HEK293T (cell line): Measurements from ENCODE around the gene LIAS.
A peak's percentile ranks its signal among the peaks of the same experiment; 100 is the strongest.
"Not testable (repeated sequence)": the region's sequence is repeated elsewhere in the genome, so short reads cannot be mapped to it uniquely, and the experiment has no call there.

ENCODE experiments used
- CTCF ChIA-PET: fragments of 350-600 bp; formaldehyde crosslinking; extraction: SDS; loops from one replicate; lab custom pipeline; 2021; ENCODE audit warnings: antibody characterized with exemption, inconsistent platforms; lab: Yijun Ruan, JAX
- POLR2A ChIA-PET: fragments of 350-600 bp; formaldehyde crosslinking; extraction: SDS; loops from one replicate; lab custom pipeline; 2020; ENCODE audit warnings: antibody characterized with exemption, inconsistent platforms; lab: Yijun Ruan, JAX
- DNase-seq: peaks from one replicate; pipeline ENCODE4 v3.0.0; 2012; ENCODE audit warnings: mixed read lengths; ENCODE audit errors: extremely low spot score
- ARNT ChIP-seq: fragments of 450-650 bp; IDR thresholded peaks from 2 replicates; pipeline ENCODE4 v1.6.1; 2017; ENCODE audit warnings: mild to moderate bottlenecking
- BHLHE40 ChIP-seq: fragments of 450-650 bp; IDR thresholded peaks from 2 replicates; pipeline ENCODE4 v1.6.1; 2016; ENCODE audit warnings: mild to moderate bottlenecking, moderate library complexity, borderline replicate concordance
- CTBP1 ChIP-seq: fragments of 450-650 bp; IDR thresholded peaks from 2 replicates; pipeline ENCODE4 v1.6.1; 2016; ENCODE audit warnings: borderline replicate concordance
- ELF4 ChIP-seq: fragments of 450-650 bp; IDR thresholded peaks from 2 replicates; pipeline ENCODE4 v1.6.1; 2017; ENCODE audit warnings: antibody characterized with exemption
- FOXA1 ChIP-seq: fragments of 450-650 bp; IDR thresholded peaks from 2 replicates; pipeline ENCODE4 v1.6.1; 2016; ENCODE audit warnings: mild to moderate bottlenecking
- FOXK2 ChIP-seq: fragments of 450-650 bp; IDR thresholded peaks from 2 replicates; pipeline ENCODE4 v1.6.1; 2016; ENCODE audit warnings: mild to moderate bottlenecking
- FOXM1 ChIP-seq: fragments of 450-650 bp; IDR thresholded peaks from 2 replicates; pipeline ENCODE4 v1.6.1; 2017; ENCODE audit warnings: mild to moderate bottlenecking, borderline replicate concordance
- HDGF ChIP-seq: fragments of 450-650 bp; IDR thresholded peaks from 2 replicates; pipeline ENCODE4 v1.6.1; 2017; ENCODE audit warnings: antibody characterized with exemption, borderline replicate concordance
- L3MBTL2 ChIP-seq: fragments of 450-650 bp; conservative IDR thresholded peaks from 2 replicates; pipeline ENCODE4 v1.6.1; 2016; ENCODE audit warnings: mild to moderate bottlenecking
- LEF1 ChIP-seq: fragments of 450-650 bp; IDR thresholded peaks from 2 replicates; pipeline ENCODE4 v1.6.1; 2017; ENCODE audit warnings: mild to moderate bottlenecking, borderline replicate concordance
- NFRKB ChIP-seq: fragments of 450-650 bp; IDR thresholded peaks from 2 replicates; pipeline ENCODE4 v1.6.1; 2016; ENCODE audit warnings: mild to moderate bottlenecking, moderate library complexity
- SP1 ChIP-seq: fragments of 450-650 bp; IDR thresholded peaks from 2 replicates; pipeline ENCODE4 v1.6.1; 2017
- SUZ12 ChIP-seq: fragments of 450-650 bp; IDR thresholded peaks from 2 replicates; pipeline ENCODE4 v1.6.1; 2016; ENCODE audit warnings: mild to moderate bottlenecking
- TARDBP ChIP-seq: fragments of 450-650 bp; IDR thresholded peaks from 2 replicates; pipeline ENCODE4 v1.6.1; 2016
- ZNF384 ChIP-seq: fragments of 450-650 bp; IDR thresholded peaks from 2 replicates; pipeline ENCODE4 v1.6.1; 2016
- TF ChIP-seq, protein P1 (sequence below): fragments of 450-650 bp; IDR thresholded peaks from 2 replicates; pipeline ENCODE4 v1.6.1; 2016

LIAS gene

DNA sequence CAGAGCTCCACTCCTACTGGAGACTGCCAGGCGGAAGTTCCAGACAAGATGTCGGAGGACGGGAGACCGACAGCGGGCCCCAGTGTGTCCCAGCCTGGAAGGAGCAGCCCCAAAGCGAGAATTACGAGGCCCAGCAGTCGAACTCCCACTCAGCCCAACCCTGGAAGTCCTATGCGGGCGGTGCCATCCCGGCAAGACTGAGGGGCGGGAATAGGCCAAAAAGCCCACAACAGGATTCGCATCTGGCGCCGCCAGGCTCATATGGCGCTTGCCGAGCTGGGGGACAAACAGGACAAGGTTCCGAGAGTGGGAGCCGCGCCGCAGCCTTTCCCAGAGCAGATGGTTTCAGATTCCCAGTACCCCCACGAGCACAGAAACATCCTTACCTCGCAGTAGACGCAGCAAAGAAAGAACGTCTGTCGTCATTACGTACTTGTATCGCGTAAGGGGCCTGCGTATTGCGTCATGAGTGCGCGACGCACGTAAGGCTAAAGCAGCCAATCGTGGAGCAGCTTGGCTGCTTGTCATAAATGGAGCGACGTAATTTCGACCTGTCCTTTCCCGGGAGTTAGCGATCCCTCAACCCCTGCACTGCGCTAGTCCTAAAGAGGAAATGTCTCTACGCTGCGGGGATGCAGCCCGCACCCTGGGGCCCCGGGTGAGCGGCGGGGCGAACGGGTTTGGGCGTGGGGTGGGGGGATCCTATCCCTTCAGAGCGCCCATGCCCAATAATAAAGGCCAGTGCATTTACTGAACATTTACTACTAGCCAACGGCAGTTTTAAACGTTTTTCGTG is at the start of gene LIAS, which contains the start of gene RPL9:
TSS of gene LIAS (plus strand) at position 552 of the 796 bp plus-strand sequence. CDS start at position 614, 62 bp downstream.
TSS of gene RPL9 (minus strand) at position 418 of the 796 bp plus-strand sequence. CDS start 483 bp downstream, outside the sequence.
- peak; percentile 85 for DNase-seq
- TF ChIP-seq FOXA1 (no peak), BHLHE40 (no peak), FOXK2 (no peak), TARDBP (no peak), SP1 (no peak), LEF1 (no peak), HDGF (no peak), NFRKB (peak; percentile 45; the same call in 1 of the 2 replicates), FOXM1 (no peak), ZNF384 (no peak), ELF4 (peak; percentile 60; the same call in 1 of the 2 replicates), SUZ12 (no peak), ARNT (no peak), L3MBTL2 (no peak)
- TF ChIP-seq, protein P1, sequence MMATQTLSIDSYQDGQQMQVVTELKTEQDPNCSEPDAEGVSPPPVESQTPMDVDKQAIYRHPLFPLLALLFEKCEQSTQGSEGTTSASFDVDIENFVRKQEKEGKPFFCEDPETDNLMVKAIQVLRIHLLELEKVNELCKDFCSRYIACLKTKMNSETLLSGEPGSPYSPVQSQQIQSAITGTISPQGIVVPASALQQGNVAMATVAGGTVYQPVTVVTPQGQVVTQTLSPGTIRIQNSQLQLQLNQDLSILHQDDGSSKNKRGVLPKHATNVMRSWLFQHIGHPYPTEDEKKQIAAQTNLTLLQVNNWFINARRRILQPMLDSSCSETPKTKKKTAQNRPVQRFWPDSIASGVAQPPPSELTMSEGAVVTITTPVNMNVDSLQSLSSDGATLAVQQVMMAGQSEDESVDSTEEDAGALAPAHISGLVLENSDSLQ, result peak; percentile 53
- CTCF ChIA-PET, result interaction anchor here (0.6 to 1.3 kb wide), 3 partner anchors 11 to 143 kb away, joined by 3 to 4 read pairs (median 4); no protein-coding TSS in a partner anchor
- POLR2A ChIA-PET, result interaction anchor here (0.6 to 3.4 kb wide), 22 partner anchors 10 to 616 kb away, joined by 3 to 20 read pairs (median 4); partner anchors contain the start of genes KLB, SMIM14 and UGDH

DNA sequence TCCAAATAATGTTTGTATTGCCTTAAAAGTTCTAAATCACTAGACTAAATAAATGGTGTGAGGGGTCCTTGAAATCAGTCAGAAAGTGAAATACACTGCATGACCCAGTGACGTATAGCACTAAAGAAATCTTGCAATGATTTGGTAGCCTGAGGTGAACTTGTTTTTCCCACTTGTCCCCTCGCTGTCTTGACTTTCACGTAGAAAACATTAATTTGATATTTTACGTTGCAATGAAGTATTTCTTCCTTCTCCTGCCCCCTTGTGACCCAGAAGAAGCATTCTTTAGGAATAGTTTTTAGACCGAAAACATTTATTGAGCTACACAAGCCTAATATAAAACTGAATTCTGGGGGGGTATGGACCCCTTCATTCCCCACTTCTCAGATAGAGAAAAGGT is 48.4 kb upstream of the LIAS start:
- TF ChIP-seq SUZ12, result no peak
- no peak for TF ChIP-seq FOXM1
- TF ChIP-seq CTBP1, result no peak
- no peak for TF ChIP-seq SP1
- TF ChIP-seq LEF1, result no peak
- TF ChIP-seq L3MBTL2, result no peak
- TF ChIP-seq TARDBP, result no peak
- TF ChIP-seq ARNT, result no peak
- TF ChIP-seq BHLHE40, result no peak
- no peak for DNase-seq
- CTCF ChIA-PET, result no interaction called here
- POLR2A ChIA-PET, result no interaction called here

DNA sequence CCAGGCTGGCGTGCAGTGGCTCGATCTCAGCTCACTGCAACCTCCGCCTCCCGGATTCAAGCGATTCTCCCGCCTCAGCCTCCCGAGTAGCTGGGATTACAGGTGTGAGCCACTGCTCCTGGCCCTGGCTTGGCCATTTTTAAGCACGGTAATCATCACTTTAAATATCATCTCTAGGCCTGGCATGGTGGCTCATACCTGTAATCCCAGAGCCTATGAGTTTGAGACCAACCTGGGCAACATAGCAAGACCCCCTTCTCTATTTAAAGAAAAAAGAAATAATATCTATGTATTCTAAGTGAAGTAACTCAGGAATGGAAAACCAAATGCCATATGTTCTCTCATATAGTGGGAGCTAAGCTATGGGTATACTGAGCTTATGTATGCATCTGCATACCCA is 47.3 kb upstream of the LIAS start:
- CTCF ChIA-PET, result interaction anchor here (0.6 kb wide), 1 partner anchor 576 kb away, joined by 3 read pairs; no protein-coding TSS in a partner anchor
- POLR2A ChIA-PET, result not testable (repeated sequence)

DNA sequence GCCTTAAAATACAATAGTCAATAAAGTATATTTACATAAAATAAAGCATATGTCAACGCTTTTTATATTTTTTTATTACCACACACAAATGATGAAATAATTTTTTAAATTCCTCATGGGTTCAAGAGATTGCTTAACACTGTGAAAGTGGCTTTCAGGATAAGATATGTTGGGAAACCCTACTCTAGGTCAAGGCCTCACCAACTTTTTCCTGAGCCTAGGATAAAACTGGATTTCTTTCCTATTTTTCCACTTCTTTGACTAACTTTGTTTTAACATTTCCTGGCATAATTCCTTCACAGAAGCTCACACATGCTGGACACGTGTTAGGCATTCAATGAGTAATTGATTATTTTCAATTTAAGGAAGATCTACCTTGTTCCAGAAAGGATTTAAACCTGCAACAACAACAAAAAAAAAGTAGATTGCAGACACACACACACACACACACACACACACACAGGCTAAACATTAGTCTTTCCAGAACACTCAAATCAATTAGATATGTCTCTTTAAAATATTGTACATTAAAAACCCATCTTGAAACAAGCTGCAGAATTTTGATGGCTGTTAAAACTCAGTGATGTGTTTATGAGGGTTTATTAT is 43.1 kb upstream of the LIAS start:
- ChIA-PET POLR2A (no interaction called here), CTCF (interaction anchor here (1.0 kb wide), 1 partner anchor 334 kb away, joined by 3 read pairs; no protein-coding TSS in a partner anchor)
- no peak for DNase-seq
- TF ChIP-seq NFRKB, result no peak
- no peak for TF ChIP-seq CTBP1
- TF ChIP-seq, protein P1, result no peak
- TF ChIP-seq TARDBP, result no peak
- TF ChIP-seq ZNF384, result no peak
- TF ChIP-seq LEF1, result no peak
- TF ChIP-seq ARNT, result no peak
- TF ChIP-seq SUZ12, result no peak
- no peak for TF ChIP-seq HDGF

More for the DNA sequence above, 47.3 kb upstream of the LIAS start:
- DNase-seq, result not testable (repeated sequence)

DNA sequence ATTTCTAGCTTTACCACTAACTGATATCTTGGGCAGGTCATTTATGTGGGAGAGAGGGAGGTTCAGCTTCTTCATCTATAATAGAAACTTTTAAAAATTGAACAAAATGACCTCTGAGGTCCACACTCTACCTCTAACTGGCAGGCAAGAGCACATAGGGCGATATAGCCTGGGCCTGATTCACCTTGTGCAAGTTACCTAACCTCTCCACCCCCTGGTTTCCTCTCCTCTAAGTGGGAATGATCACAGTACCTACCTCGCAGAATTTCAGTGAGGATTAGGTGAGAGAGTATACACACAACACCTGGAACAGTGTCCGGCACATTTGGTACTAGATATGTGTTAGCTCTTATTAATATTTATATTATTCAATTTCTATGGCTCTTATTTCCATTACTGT is 36.6 kb upstream of the LIAS start:
- POLR2A ChIA-PET, result no interaction called here
- TF ChIP-seq HDGF (no peak), FOXM1 (no peak), SP1 (no peak), ELF4 (no peak)
- no peak for DNase-seq
- CTCF ChIA-PET, result no interaction called here

DNA sequence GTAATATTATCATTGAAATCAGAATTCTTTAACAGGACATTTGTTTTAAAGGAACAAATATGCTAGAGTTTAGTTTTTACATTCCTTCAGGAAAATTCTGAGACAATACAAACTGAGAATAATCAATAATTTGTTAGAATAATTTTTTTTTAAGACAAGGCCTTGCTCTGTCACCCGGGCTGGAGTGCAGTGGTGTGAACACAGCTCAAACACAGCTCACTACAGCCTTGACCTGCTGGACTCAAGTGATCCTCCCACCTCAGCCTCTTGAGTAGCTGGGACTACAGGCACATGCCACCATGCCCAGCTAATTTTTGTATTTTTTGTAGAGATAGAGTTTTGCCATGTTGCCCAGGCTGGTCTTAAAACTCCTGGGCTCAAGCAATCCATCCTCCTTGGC is 33.6 kb upstream of the LIAS start:
- DNase-seq, POLR2A ChIA-PET, CTCF ChIA-PET: not testable (repeated sequence)

DNA sequence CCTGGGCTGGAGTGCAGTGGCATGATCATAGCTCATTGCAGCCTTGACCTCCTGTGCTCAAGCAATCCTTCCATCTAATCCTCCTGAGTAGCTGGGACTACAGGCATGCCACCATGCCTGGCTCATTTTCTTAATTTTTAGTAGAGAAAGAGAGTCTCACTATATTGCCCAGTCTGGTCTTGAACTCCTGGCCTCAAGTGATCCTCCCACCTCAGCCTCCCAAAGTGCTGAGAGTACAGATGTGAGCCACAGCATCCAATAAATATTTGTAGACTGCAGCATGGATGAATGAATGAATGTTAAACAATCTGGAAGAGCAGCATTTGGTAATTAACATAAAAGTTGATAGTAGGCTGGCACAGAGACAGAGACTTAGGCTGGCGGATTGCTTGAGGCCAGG is 32.1 kb upstream of the LIAS start:
- CTCF ChIA-PET, result no interaction called here
- TF ChIP-seq ELF4, result no peak
- no peak for TF ChIP-seq FOXA1
- no peak for TF ChIP-seq LEF1
- TF ChIP-seq TARDBP, result no peak
- TF ChIP-seq, protein P1, result no peak
- TF ChIP-seq FOXM1, result no peak
- TF ChIP-seq SUZ12, result no peak
- no peak for TF ChIP-seq HDGF
- no peak for TF ChIP-seq CTBP1
- TF ChIP-seq BHLHE40, result no peak
- TF ChIP-seq NFRKB, result no peak
- no peak for TF ChIP-seq L3MBTL2
- TF ChIP-seq FOXK2, result no peak
- TF ChIP-seq ZNF384, result no peak
- TF ChIP-seq ARNT, result no peak
- no peak for TF ChIP-seq SP1
- no peak for DNase-seq
- POLR2A ChIA-PET, result interaction anchor here (0.6 kb wide), 1 partner anchor 27 kb away, joined by 3 read pairs; no protein-coding TSS in a partner anchor
